Smooth muscle cell (in vitro differentiated cells): Measurements from ENCODE around the gene RPTOR. TPM values are rescaled to one million over a fixed set of nuclear protein-coding genes. Genes with fewer than 3 reads are reported as not detected.

Source experiments
- DNase-seq: peaks from one replicate; lab custom pipeline; 2025; ENCODE audit not compliant: unreplicated experiment; lab: John Stamatoyannopoulos, UW
- H2AFZ ChIP-seq: fragments of 200-600 bp; sonication (generic); 2 replicates; pipeline ENCODE4 v1.6.0; 2016; ENCODE audit warnings: antibody characterized with exemption, low read depth, mild to moderate bottlenecking
- H3F3A ChIP-seq: fragments of 200-600 bp; sonication (generic); 2 replicates; pipeline ENCODE4 v1.6.0; 2017; ENCODE audit warnings: antibody characterized with exemption, low read depth
- H3K27ac ChIP-seq: fragments of 200-600 bp; sonication (generic); 2 replicates; pipeline ENCODE4 v1.5.1; 2016; ENCODE audit warnings: low read depth, mild to moderate bottlenecking
- H3K27me3 ChIP-seq: fragments of 200-600 bp; sonication (generic); 2 replicates; pipeline ENCODE4 v1.6.1; 2016; ENCODE audit warnings: low read depth, mild to moderate bottlenecking
- H3K36me3 ChIP-seq: fragments of 200-600 bp; sonication (generic); 2 replicates; pipeline ENCODE4 v1.5.1; 2016; ENCODE audit warnings: low read depth
- H3K4me1 ChIP-seq: fragments of 200-600 bp; sonication (generic); 2 replicates; pipeline ENCODE4 v1.5.1; 2016; ENCODE audit warnings: low read depth
- H3K4me2 ChIP-seq: fragments of 200-600 bp; sonication (generic); 2 replicates; pipeline ENCODE4 v1.6.0; 2016; ENCODE audit warnings: mild to moderate bottlenecking
- H3K4me3 ChIP-seq: fragments of 200-600 bp; sonication (generic); 2 replicates; pipeline ENCODE4 v1.5.1; 2016; ENCODE audit warnings: mild to moderate bottlenecking
- H3K79me2 ChIP-seq: fragments of 200-600 bp; sonication (generic); 2 replicates; pipeline ENCODE4 v1.6.0; 2016; ENCODE audit warnings: low read depth, mild to moderate bottlenecking
- H3K9ac ChIP-seq: fragments of 200-600 bp; sonication (generic); 2 replicates; pipeline ENCODE4 v1.6.0; 2016; ENCODE audit warnings: low read depth
- H3K9me3 ChIP-seq: fragments of 200-600 bp; sonication (generic); replicated peaks from 2 replicates; pipeline ENCODE4 v1.5.1; 2016; ENCODE audit warnings: low read depth
- H4K20me1 ChIP-seq: fragments of 200-600 bp; sonication (generic); 2 replicates; pipeline ENCODE4 v1.6.0; 2016; ENCODE audit warnings: low read depth
- WGBS: methylation state at CpG from one replicate; pipeline ENCODE4 v1.1.7; 2016; ENCODE audit warnings: low lambda C conversion rate; 5-methylcytosine and 5-hydroxymethylcytosine counted together
- polyA plus RNA-seq: library from polyadenylated mRNA; unstranded; fragments of >200 nt; fragmentation: Nextera tagmentation; extraction: Ambion mirVana; gene quantifications from 2 replicates; pipeline ENCODE4 v1.2.1, GENCODE V29; 2016
- total RNA-seq: library from RNA; depleted of rRNA; stranded (reverse); fragments of >200 nt; gene quantifications from 2 replicates; pipeline ENCODE4 v1.2.3, GENCODE V29; 2014
- TF ChIP-seq, protein P1 (sequence below): fragments of 200-600 bp; sonication (generic); IDR thresholded peaks from 2 replicates; pipeline ENCODE4 v1.5.1; 2017; ENCODE audit warnings: borderline replicate concordance, mild to moderate bottlenecking, antibody characterized with exemption; ENCODE audit not compliant: insufficient read depth, poor library complexity, severe bottlenecking

The RPTOR gene
- total and polyA plus RNA-seq, 2 experiments from 2014 or later = 10.6 to 12.2 TPM

DNA sequence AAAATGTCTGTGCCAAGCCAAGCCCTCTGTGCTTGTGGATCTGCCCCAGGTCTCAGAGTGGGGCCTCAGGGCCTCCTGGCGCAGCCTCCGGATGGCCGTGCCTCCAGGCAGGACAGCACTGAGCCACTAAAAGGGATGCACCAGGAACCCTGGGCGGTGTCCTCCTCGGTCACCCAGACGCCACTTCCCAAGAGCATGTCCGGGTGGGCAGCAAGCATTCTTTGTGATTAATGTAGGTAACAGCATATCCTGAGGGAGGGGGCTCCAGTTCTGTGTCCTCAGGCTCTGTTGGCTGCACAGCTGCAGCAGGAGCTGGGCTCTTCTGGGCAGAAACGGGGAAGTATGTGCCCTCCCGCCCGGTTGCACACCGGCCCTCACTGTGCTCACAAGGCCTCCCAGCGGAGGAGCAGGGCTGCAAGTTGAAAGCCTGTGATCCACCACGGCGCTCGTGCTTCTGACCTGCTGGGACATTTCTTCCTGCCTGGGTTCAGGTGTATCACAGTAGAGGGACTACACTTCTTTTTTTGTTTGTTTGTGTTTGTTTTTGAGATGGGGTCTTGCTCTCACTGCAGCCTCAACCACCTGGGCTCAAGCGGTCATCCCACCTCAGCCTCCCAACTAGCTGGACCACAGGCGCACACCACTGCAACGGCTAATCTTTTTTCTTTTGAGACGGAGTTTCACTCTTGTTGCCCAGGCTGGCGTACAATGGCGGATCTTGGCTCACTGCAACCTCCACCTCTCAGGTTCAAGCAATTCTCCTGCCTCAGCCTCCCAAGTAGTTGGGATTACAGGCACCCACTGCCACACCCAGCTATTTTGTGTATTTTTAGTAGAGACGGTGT is 409.1 kb downstream of the RPTOR start:
- H3K9me3 ChIP-seq = no peaks in the 10 kb centered on the region
- no peaks in the 10 kb centered on the region for H3F3A ChIP-seq
- H4K20me1 ChIP-seq = no peaks in the 10 kb centered on the region
- no peaks in the 10 kb centered on the region for H3K4me1 ChIP-seq
- H3K27ac ChIP-seq = no peak overlapping the region
- no peaks in the 10 kb centered on the region for H3K36me3 ChIP-seq
- H3K4me3 ChIP-seq = no peak overlapping the region
- H3K4me2 ChIP-seq = no peak overlapping the region
- no peaks in the 10 kb centered on the region for H3K27me3 ChIP-seq
- WGBS = 97% methylated on average over 22 of the region's 22 CpGs
- TF ChIP-seq, protein P1, sequence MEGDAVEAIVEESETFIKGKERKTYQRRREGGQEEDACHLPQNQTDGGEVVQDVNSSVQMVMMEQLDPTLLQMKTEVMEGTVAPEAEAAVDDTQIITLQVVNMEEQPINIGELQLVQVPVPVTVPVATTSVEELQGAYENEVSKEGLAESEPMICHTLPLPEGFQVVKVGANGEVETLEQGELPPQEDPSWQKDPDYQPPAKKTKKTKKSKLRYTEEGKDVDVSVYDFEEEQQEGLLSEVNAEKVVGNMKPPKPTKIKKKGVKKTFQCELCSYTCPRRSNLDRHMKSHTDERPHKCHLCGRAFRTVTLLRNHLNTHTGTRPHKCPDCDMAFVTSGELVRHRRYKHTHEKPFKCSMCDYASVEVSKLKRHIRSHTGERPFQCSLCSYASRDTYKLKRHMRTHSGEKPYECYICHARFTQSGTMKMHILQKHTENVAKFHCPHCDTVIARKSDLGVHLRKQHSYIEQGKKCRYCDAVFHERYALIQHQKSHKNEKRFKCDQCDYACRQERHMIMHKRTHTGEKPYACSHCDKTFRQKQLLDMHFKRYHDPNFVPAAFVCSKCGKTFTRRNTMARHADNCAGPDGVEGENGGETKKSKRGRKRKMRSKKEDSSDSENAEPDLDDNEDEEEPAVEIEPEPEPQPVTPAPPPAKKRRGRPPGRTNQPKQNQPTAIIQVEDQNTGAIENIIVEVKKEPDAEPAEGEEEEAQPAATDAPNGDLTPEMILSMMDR = no peak
- no peak for DNase-seq
- no peak overlapping the region for H2AFZ ChIP-seq
- H3K79me2 ChIP-seq = no peaks in the 10 kb centered on the region
- no peak overlapping the region for H3K9ac ChIP-seq

DNA sequence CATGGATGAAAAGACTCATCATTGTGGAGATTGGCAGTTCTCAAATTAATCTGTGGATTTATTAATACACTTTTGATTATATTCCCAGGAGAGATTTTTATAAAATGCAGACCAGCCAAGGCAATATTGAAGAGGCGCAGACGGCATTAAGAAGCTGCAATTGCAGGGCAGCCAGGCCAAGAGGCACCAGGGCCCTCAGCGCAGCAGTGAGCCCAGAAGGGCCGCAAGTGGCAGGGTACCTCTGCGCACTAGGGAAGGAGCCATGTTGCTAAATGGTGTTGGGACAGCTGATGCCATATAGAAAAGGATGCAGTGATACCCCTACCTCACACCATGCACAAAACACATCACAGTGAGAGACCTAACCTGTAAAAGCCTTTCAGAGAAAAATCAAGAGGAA is 410.4 kb downstream of the RPTOR start:
- Histone ChIP-seq H3K27ac (no peak overlapping the region), H3K9ac (no peak overlapping the region)
- DNase-seq = no peak

DNA sequence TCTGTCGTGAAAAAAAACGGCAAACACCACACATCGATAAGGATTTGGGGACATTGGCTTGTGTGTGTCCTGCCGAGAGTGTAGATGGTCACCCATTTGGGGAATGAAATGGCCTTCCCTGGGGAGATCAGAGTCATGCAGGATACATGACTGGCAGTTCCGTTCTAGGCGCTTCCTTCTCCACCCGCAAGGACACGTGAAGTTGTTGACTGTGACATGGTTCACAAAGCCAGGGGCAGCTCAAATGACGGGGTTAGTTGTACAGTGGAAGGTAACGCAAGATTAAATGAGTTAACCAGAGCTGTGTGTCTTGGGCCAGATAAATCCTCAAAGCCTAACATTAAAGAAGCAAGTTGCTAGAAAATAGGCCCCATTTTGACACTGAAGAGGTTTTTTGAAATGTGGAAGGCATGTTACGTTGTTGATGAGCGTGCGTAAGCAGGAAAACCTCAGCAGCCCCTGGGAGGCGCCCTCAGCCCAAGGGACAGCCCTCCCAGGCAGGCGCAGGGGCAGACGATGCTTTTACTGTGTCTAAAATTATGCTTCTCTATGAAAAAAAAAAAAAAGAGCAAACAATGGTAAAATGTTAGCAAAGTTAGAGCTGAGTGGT is 411.1 kb downstream of the RPTOR start:
- Histone ChIP-seq H3K36me3 (no peaks in the 10 kb centered on the region), H3K4me3 (no peak overlapping the region), H3K9ac (no peak overlapping the region), H2AFZ (no peak overlapping the region), H3K27me3 (no peaks in the 10 kb centered on the region), H3K27ac (no peak overlapping the region), H3K4me2 (no peak overlapping the region), H3K4me1 (no peaks in the 10 kb centered on the region), H4K20me1 (no peaks in the 10 kb centered on the region), H3K9me3 (no peaks in the 10 kb centered on the region), H3K79me2 (no peaks in the 10 kb centered on the region), H3F3A (no peaks in the 10 kb centered on the region)
- no peak for DNase-seq
- TF ChIP-seq, protein P1 = no peak
- WGBS = 96% methylated on average over 16 of the region's 16 CpGs

More for the DNA sequence above, 410.4 kb downstream of the RPTOR start:
- Histone ChIP-seq H3K79me2 (no peaks in the 10 kb centered on the region), H3F3A (no peaks in the 10 kb centered on the region), H3K4me2 (no peak overlapping the region), H4K20me1 (no peaks in the 10 kb centered on the region), H3K27me3 (no peaks in the 10 kb centered on the region), H3K36me3 (no peaks in the 10 kb centered on the region), H3K9me3 (no peaks in the 10 kb centered on the region), H3K4me1 (no peaks in the 10 kb centered on the region), H3K4me3 (no peak overlapping the region), H2AFZ (no peak overlapping the region)
- 90% methylated on average over 5 of the region's 5 CpGs for WGBS
- TF ChIP-seq, protein P1 = no peak
